ENCODE data around the gene MGAT4B. TPM values are rescaled to one million over a fixed set of nuclear protein-coding genes. Genes with fewer than 3 reads are reported as not detected.

MGAT4B gene
- total RNA-seq, 4 donors from 2014 or later, result 83.6 to 108 (median 102) TPM

- H3K4me1 ChIP-seq, result peaks cover 34 to 47% of the 10 kb centered on the region in 2 donors
- H3K27ac ChIP-seq, result no peak overlapping the region
- no peaks in the 10 kb centered on the region for H3K27me3 ChIP-seq
- TF ChIP-seq POLR2A (IDR thresholded peaks at IDR 0.05), result no peak
- TF ChIP-seq, protein P1, sequence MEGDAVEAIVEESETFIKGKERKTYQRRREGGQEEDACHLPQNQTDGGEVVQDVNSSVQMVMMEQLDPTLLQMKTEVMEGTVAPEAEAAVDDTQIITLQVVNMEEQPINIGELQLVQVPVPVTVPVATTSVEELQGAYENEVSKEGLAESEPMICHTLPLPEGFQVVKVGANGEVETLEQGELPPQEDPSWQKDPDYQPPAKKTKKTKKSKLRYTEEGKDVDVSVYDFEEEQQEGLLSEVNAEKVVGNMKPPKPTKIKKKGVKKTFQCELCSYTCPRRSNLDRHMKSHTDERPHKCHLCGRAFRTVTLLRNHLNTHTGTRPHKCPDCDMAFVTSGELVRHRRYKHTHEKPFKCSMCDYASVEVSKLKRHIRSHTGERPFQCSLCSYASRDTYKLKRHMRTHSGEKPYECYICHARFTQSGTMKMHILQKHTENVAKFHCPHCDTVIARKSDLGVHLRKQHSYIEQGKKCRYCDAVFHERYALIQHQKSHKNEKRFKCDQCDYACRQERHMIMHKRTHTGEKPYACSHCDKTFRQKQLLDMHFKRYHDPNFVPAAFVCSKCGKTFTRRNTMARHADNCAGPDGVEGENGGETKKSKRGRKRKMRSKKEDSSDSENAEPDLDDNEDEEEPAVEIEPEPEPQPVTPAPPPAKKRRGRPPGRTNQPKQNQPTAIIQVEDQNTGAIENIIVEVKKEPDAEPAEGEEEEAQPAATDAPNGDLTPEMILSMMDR (IDR thresholded peaks at IDR 0.05), result no peak
- WGBS, 2 donors, result 96 to 100% methylated on average over 3 to 20 of the region's 23 CpGs
- no peaks in the 10 kb centered on the region for H3K9me3 ChIP-seq
- no peak for DNase-seq
- H3K4me3 ChIP-seq (replicated peaks in 1 of 3), result no peak overlapping the region
- intact Hi-C loops (cut with DNase I), result loop anchor here (5.0 kb wide), 2 partner anchors 36 to 59 kb away; partner anchors contain the start of gene MRNIP
- peaks cover 24 to 41% of the 10 kb centered on the region in 2 donors for H3K36me3 ChIP-seq
Observed at GRCh38 chr5:179798144-179798770, 8.4 kb downstream of the MGAT4B start.

DNA sequence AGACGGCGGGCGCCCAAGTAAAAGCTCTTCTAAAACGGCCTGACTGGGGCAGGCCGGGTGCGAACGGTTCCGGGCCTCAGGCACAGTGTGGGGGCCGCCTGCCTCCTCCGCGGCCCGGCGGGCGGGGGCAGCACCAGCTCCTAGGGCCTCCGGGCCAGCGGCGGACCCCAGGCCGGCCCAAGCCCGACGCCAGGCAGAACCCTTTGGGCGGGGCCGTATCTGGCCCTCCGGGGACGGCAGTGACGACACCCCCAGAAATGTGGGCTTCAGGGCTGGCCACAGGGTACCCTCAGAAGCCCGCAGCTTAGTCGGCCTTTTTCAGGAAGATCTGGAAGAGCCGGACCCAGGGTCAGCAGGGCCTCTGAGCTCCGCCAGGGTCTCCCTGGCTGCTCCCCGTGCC, 8.9 kb downstream of the MGAT4B start:
- intact Hi-C loops (cut with DNase I), result loop anchor here (5.0 kb wide), 2 partner anchors 35 to 60 kb away; partner anchors contain the start of gene MRNIP
- H3K27me3 ChIP-seq, result no peaks in the 10 kb centered on the region
- peaks cover 24 to 41% of the 10 kb centered on the region in 2 donors for H3K36me3 ChIP-seq
- no peaks in the 10 kb centered on the region for H3K9me3 ChIP-seq
- no peak overlapping the region for H3K27ac ChIP-seq
- TF ChIP-seq, protein P1 (IDR thresholded peaks at IDR 0.05), result no peak
- TF ChIP-seq POLR2A (IDR thresholded peaks at IDR 0.05), result no peak
- H3K4me3 ChIP-seq (replicated peaks in 1 of 3), result no peak overlapping the region
- WGBS, 2 donors, result 94 to 97% methylated on average over 21 to 27 of the region's 30 CpGs
- no peak for DNase-seq
- peaks cover 35 to 51% of the 10 kb centered on the region in 2 donors for H3K4me1 ChIP-seq

DNA sequence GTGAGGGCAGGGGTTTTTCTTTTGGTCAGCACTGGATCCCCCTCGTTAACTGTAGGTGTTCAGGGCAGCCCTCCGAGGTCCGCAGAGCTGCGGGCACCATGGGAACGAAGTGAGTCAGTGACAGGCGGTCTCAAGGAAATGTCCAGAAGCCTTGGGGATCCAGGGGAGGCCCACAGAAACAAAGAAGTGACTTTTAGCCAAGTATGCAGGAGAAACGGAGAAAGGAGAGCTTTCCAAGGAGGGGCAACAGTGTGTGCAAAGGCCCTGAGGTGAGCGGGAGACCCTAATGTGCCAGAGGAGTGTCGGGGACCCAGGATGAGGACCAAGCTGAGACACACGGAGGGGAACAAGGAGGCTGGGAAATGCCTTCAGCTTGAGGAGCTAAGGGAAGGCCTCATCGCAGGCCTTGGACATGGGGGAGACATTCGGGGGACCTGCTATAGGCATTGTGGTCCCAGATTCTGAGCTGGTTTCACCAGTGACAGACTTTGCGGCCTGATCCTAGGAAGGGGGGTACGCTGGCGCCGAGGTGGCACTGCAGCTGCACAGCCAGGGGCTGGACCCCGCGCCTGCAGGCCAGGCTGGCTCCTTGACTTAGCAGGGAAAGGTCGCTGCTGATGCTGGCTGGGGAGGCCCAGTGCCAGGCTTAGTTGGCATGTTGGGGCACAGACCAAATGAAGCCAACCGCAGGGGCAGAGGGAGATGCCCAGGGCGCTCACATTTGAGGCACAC, 9.6 kb downstream of the MGAT4B start:
- H3K36me3 ChIP-seq, result peaks cover 24 to 41% of the 10 kb centered on the region in 2 donors
- H3K9me3 ChIP-seq, result no peaks in the 10 kb centered on the region
- peaks cover 29 to 51% of the 10 kb centered on the region in 2 donors for H3K4me1 ChIP-seq
- DNase-seq, result no peak
- no peaks in the 10 kb centered on the region for H3K27me3 ChIP-seq
- intact Hi-C loops (cut with DNase I), result loop anchor here (5.0 kb wide), 2 partner anchors 35 to 60 kb away; partner anchors contain the start of gene MRNIP
- WGBS, 2 donors, result 90 to 94% methylated on average over 19 to 21 of the region's 21 CpGs
- H3K27ac ChIP-seq, result peak overlapping the region; percentile 73 to 90 (median 87)
- no peak for TF ChIP-seq POLR2A (IDR thresholded peaks at IDR 0.05)
- TF ChIP-seq, protein P1 (IDR thresholded peaks at IDR 0.05), result no peak
- peak overlapping the region in 1 of 3 donors; percentile 89 for H3K4me3 ChIP-seq (replicated peaks in 1 of 3)

GRCh38 chr5:179795863-179796833, 10.5 kb downstream of the MGAT4B start:
- DNase-seq, result peak; percentile 86 to 87
- intact Hi-C loops (cut with DNase I), result loop anchor here (5.0 kb wide), 2 partner anchors 34 to 61 kb away; partner anchors contain the start of gene MRNIP
- Histone ChIP-seq H3K36me3 (peaks cover 24 to 38% of the 10 kb centered on the region in 2 donors), H3K4me3 (replicated peaks in 1 of 3) (peak overlapping the region; percentile 56 to 89 (median 58)), H3K4me1 (peaks cover 27 to 49% of the 10 kb centered on the region in 2 donors), H3K9me3 (no peaks in the 10 kb centered on the region), H3K27me3 (no peaks in the 10 kb centered on the region), H3K27ac (peak overlapping the region; percentile 73 to 90 (median 87))
- 12 to 36% methylated on average over 11 to 36 of the region's 113 CpGs for WGBS, 2 donors
- peak in 1 of 2 donors; percentile 55 for TF ChIP-seq POLR2A (IDR thresholded peaks at IDR 0.05)
- TF ChIP-seq, protein P1 (IDR thresholded peaks at IDR 0.05), result peak; percentile 20 to 94 (median 86)
